Measurements from ENCODE around the gene RETREG1. TPM values are rescaled to one million over a fixed set of nuclear protein-coding genes. Genes with fewer than 3 reads are reported as not detected.
A peak's percentile ranks its signal among the peaks of the same experiment; 100 is the strongest.

The RETREG1 gene
- total and polyA plus RNA-seq, 12 donors, result 14.6 to 337 (median 216) TPM

DNA sequence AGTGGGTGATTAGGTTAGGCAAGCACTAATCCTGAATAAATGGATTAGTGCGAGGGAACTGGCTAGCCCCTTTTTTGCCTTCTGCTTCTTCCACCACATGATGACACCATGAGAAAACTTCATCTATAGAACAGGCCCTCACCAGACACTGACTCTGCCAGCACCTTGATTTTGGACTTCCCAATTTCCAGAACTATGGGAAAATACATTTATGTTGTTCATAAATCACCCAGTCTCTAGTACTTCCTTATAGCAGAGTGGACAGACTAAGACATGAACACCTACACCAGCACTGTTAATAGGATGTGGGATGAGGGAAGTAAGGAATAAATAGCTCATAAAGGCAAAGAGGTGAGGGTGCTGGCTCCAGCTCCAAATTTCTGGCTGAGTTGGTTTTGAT, 152.6 kb downstream of the RETREG1 start:
- H3K27ac ChIP-seq, result peak overlapping the region in 4 of 10 donors; percentile 85 to 96 (median 92)
- no peaks in the 10 kb centered on the region for H3K9me3 ChIP-seq
- ATAC-seq, result no peak
- TF ChIP-seq, protein P1, sequence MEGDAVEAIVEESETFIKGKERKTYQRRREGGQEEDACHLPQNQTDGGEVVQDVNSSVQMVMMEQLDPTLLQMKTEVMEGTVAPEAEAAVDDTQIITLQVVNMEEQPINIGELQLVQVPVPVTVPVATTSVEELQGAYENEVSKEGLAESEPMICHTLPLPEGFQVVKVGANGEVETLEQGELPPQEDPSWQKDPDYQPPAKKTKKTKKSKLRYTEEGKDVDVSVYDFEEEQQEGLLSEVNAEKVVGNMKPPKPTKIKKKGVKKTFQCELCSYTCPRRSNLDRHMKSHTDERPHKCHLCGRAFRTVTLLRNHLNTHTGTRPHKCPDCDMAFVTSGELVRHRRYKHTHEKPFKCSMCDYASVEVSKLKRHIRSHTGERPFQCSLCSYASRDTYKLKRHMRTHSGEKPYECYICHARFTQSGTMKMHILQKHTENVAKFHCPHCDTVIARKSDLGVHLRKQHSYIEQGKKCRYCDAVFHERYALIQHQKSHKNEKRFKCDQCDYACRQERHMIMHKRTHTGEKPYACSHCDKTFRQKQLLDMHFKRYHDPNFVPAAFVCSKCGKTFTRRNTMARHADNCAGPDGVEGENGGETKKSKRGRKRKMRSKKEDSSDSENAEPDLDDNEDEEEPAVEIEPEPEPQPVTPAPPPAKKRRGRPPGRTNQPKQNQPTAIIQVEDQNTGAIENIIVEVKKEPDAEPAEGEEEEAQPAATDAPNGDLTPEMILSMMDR (IDR thresholded peaks at IDR 0.05), result no peak
- no peaks in the 10 kb centered on the region for H3K27me3 ChIP-seq
- intact Hi-C loops (cut with DNase I), result loop anchor here in 1 of 10 donors (2.0 kb wide), 1 partner anchor 203 kb away; no protein-coding TSS in a partner anchor
- peaks cover 3 to 88% (median 70%) of the 10 kb centered on the region in 9 donors for H3K4me1 ChIP-seq
- H3K36me3 ChIP-seq, result peaks cover 0 to 48% (median 17%) of the 10 kb centered on the region in 9 donors
- WGBS, 2 donors, result 58 to 65% methylated on average over 1 of the region's 1 CpG
- H3K4me3 ChIP-seq, result peak overlapping the region; percentile 53 to 99 (median 90)
- DNase-seq, result no peak

DNA sequence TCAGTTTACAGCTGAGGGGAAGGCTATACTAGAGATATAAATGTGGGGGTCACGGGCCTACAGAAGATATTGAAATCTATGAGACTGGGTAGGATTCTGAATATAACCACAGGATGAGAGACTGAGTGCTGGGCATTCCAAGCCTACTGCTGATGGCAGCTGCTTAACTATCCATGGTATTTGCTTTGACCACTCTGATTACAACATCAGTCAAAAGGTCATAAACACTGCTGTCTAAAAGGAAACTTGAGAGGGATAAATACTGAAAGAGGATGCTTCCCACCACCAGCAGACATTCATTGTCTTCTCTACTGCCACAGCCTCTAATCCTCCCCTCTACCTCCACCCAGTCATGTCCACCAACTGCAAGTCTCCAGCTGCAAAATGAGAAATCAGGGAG, 155.0 kb downstream of the RETREG1 start:
- H3K4me3 ChIP-seq, result peak overlapping the region in 1 of 10 donors; percentile 3
- peaks cover 0 to 72% (median 22%) of the 10 kb centered on the region in 9 donors for H3K36me3 ChIP-seq
- peak overlapping the region in 3 of 10 donors; percentile 16 to 71 (median 23) for H3K27ac ChIP-seq
- ATAC-seq (no peak), DNase-seq (no peak)
- TF ChIP-seq, protein P1 (IDR thresholded peaks at IDR 0.05), result no peak
- no peaks in the 10 kb centered on the region for H3K27me3 ChIP-seq
- intact Hi-C loops (cut with DNase I), result no loop called here
- H3K4me1 ChIP-seq, result peaks cover 3 to 89% (median 69%) of the 10 kb centered on the region in 9 donors
- H3K9me3 ChIP-seq, result no peaks in the 10 kb centered on the region
- WGBS, 2 donors, result 41 to 62% methylated on average over 1 of the region's 1 CpG

DNA sequence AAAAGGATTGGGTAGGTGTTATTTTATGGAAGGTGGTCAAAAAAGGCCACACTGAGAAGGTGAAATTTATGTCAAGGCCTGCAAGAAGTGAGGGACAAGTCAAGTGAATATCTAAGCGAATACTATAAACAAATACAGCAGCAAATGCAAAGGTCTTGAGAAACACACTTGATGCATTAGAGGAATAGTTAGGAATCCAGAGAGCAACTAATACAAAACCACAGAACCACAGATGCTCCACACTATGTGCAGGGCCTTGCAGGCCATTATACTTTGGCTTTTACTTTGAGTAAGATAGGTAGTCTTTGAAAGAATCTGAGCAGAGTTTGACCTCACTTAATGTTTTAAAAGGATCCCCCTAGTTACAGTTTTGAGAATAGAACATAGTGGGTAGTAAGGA, 155.8 kb downstream of the RETREG1 start:
- Histone ChIP-seq H3K27ac (peak overlapping the region in 4 of 10 donors; percentile 6 to 71 (median 64)), H3K36me3 (peaks cover 0 to 80% (median 22%) of the 10 kb centered on the region in 9 donors), H3K4me3 (no peak overlapping the region), H3K27me3 (no peaks in the 10 kb centered on the region), H3K4me1 (peaks cover 6 to 90% (median 66%) of the 10 kb centered on the region in 9 donors), H3K9me3 (no peaks in the 10 kb centered on the region)
- DNase-seq (no peak), ATAC-seq (no peak)
- 94 to 95% methylated on average over 1 of the region's 1 CpG for WGBS, 2 donors
- TF ChIP-seq, protein P1 (IDR thresholded peaks at IDR 0.05), result no peak
- intact Hi-C loops (cut with DNase I), result no loop called here

DNA sequence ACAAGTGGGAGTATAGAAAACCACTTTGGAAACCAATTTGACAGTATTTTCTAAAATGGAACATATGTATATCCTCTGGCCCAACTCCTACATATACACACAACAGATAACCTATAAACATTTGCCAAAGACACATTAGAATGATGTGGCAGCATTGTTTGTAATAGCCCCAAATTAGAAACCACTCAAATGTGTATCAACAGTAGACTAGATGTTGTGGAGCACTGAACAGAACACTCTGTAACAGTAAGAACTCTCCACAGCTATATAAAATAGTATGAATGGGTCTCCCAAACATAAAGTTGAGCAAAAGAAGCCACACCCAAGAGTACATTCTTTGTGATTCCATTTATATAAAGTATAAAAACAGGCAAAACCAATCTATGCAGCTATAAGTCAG, 157.3 kb downstream of the RETREG1 start:
- H3K9me3 ChIP-seq, result no peaks in the 10 kb centered on the region
- ATAC-seq (peak; percentile 45 to 92 (median 76)), DNase-seq (no peak)
- H3K4me3 ChIP-seq, result no peak overlapping the region
- peaks cover 0 to 96% (median 22%) of the 10 kb centered on the region in 9 donors for H3K36me3 ChIP-seq
- intact Hi-C loops (cut with DNase I), result loop anchor here in 9 of 10 donors (5.0 to 10.0 kb wide), 6 partner anchors 105 to 997 kb away; partner anchors contain the start of gene MARCHF11 (in 1 of the 9)
- H3K4me1 ChIP-seq, result peaks cover 6 to 100% (median 72%) of the 10 kb centered on the region in 9 donors
- TF ChIP-seq, protein P1 (IDR thresholded peaks at IDR 0.05), result no peak
- no peaks in the 10 kb centered on the region for H3K27me3 ChIP-seq
- H3K27ac ChIP-seq, result peak overlapping the region in 9 of 10 donors; percentile 28 to 71 (median 59)

Measured in heart right ventricle (tissue), 16 donors.